NK-92 treated with Interleukin-12 subunit alpha and Interleukin-12 subunit beta, amount 100 ng/mL, for 24 hours (cell line): Measurements from ENCODE around the gene ATP6V0C.

ENCODE experiments used
- DNase-seq: peaks from one replicate; lab custom pipeline; 2025; lab: John Stamatoyannopoulos, UW

Gene ATP6V0C

GRCh38 chr16:2513405-2514332 lies at the start of gene ATP6V0C:
Gene ATP6V0C, plus strand, starts transcription at chr16:2513952. Its CDS starts 152 bp downstream, at chr16:2514104.
- DNase-seq, result peak; percentile 94

GRCh38 chr16:2464333-2464732 lies 49.4 kb upstream of the ATP6V0C start:
- no peak for DNase-seq

GRCh38 chr16:2465653-2466415 lies 47.9 kb upstream of the ATP6V0C start:
- no peak for DNase-seq

GRCh38 chr16:2466667-2467527 lies 46.9 kb upstream of the ATP6V0C start:
- DNase-seq, result no peak

- no peak for DNase-seq
These were observed 46.1 kb upstream of the ATP6V0C start for GRCh38 chr16:2467528-2468232.

- DNase-seq, result no peak
These were observed 45.5 kb upstream of the ATP6V0C start for GRCh38 chr16:2468233-2468724.

- no peak for DNase-seq
These were observed 44.9 kb upstream of the ATP6V0C start for GRCh38 chr16:2468725-2469398.

- no peak for DNase-seq
These were observed 44.1 kb upstream of the ATP6V0C start for GRCh38 chr16:2469399-2470233.

- DNase-seq, result no peak
These were observed 43.5 kb upstream of the ATP6V0C start for GRCh38 chr16:2470234-2470601.

- no peak for DNase-seq
These were observed 43.1 kb upstream of the ATP6V0C start for GRCh38 chr16:2470603-2471015.

GRCh38 chr16:2471016-2471652 lies 42.6 kb upstream of the ATP6V0C start, which contains the start of gene NTN3:
Gene NTN3, plus strand, starts transcription at chr16:2471297. Its CDS starts 405 bp downstream, at chr16:2471702.
- no peak for DNase-seq

GRCh38 chr16:2471653-2472487 lies 41.9 kb upstream of the ATP6V0C start:
- no peak for DNase-seq

- no peak for DNase-seq
These were observed 41.3 kb upstream of the ATP6V0C start for GRCh38 chr16:2472488-2472864.

- DNase-seq, result no peak
These were observed 40.8 kb upstream of the ATP6V0C start for GRCh38 chr16:2472885-2473445.

- DNase-seq, result no peak
These were observed 40.3 kb upstream of the ATP6V0C start for GRCh38 chr16:2473446-2473926.

GRCh38 chr16:2473999-2474876 lies 39.5 kb upstream of the ATP6V0C start:
- peak; percentile 30 for DNase-seq
